Pancreas (tissue), 10 donors: ENCODE data around the gene CDK14. TPM values are rescaled to one million over a fixed set of nuclear protein-coding genes. Genes with fewer than 3 reads are reported as not detected.

Experiments used
- ATAC-seq, 4 donors: fragments of 200-7000 bp; cut with Tn5 transposase; one replicate each; pipeline versions ENCODE4 v1.8.0 to v1.9.1; 2020; ENCODE audit warnings: mild to moderate bottlenecking in 4 of 4, moderate library complexity in 4 of 4
- DNase-seq, 6 donors: peaks; one replicate each; pipeline ENCODE4 v3.0.0-alpha.2; 2020
- FAIRE-seq: peaks from 2 replicates; lab custom pipeline; 2012; peaks lifted over from hg19 to GRCh38; lab: Jason Lieb, UNC
- H3K27ac ChIP-seq, 4 donors: fragments of 200-600 bp; sonication (generic); 1 replicate in 3 of 4; 2 replicates in 1 of 4; pipeline versions ENCODE4 v1.5.0 to v1.8.0; 2020
- H3K27me3 ChIP-seq, 4 donors: fragments of 200-600 bp; one replicate each; pipeline ENCODE4 v1.8.0; 2021
- H3K36me3 ChIP-seq, 3 donors: fragments of 200-600 bp; sonication (generic) in 1 of 3; one replicate each; pipeline versions ENCODE4 v1.5.0 to v1.8.0; 2020 to 2021
- H3K4me1 ChIP-seq, 3 donors: fragments of 200-600 bp; one replicate each; pipeline ENCODE4 v1.8.0; 2021
- H3K4me3 ChIP-seq, 4 donors: fragments of 200-600 bp; sonication (generic) in 2 of 4; one replicate each; pipeline versions ENCODE4 v1.5.0 to v1.8.0; 2020 to 2021
- H3K9me3 ChIP-seq, 4 donors: fragments of 200-600 bp; one replicate each; pipeline ENCODE4 v1.8.0; 2021
- CTCF ChIP-seq, 4 donors: fragments of 200-600 bp; sonication (generic) in 3 of 4; IDR thresholded peaks; one replicate each; pipeline versions ENCODE4 v1.5.0 to v1.8.0; 2021; ENCODE audit warnings: antibody characterized with exemption in 4 of 4
- WGBS, 2 donors: extraction: QIAGEN DNeasy Blood & Tissue Kit; methylation state at CpG; one replicate each; pipeline ENCODE4 v1.1.7; 2013; 5-methylcytosine and 5-hydroxymethylcytosine counted together
- intact Hi-C, 3 donors: fragments of 100-400 bp; cut with DNase I; formaldehyde crosslinking; loops; one replicate each; pipeline versions ENCODE4 v1.11.1 to v1.14.2; 2022
- polyA plus RNA-seq, 2 donors: library from polyadenylated mRNA; stranded (reverse); fragments of 200-250 nt; gene quantifications; one replicate each; pipeline ENCODE4 v1.2.3, GENCODE V29; 2013
- total RNA-seq, 6 donors: library from RNA; stranded (reverse); fragmentation: NEBNext Ultra II Directional in 4 of 6; extraction: Animal tissue kit (Norgen Biotek cat#: 25700) in 4 of 6; gene quantifications; one replicate each; pipeline versions ENCODE4 v1.2.1 to v1.2.4, GENCODE V29; 2021 to 2023
- donor health status: healthy with polysubstance abuse.
- donor health status: DM: no; HTN: no; CAD: no; lungs with moderate emphysema.
- donor health status: DM: no; HTN: no; CAD: no.
- donor health status: control.
- donor health status: control.
- donor health status: Bipolar disorder and iron deficiency.
- donor health status: DM: yes; HTN: yes; CAD: no.
- donor health status: DM: no; HTN: no; CAD: no.
- donor health status: DM: no; HTN: no; CAD: no.
- donor health status: DM: yes; HTN: yes; CAD: no.

CDK14 gene
- total and polyA plus RNA-seq, 8 donors, result 4.5 to 48.3 (median 24.7) TPM

GRCh38 chr7:90944021-90944420 lies 347.9 kb downstream of the CDK14 start:
- DNase-seq, result no peak
- FAIRE-seq, result no peak
- TF ChIP-seq CTCF (IDR thresholded peaks at IDR 0.05), result no peak
- no peaks in the 10 kb centered on the region for H3K36me3 ChIP-seq
- ATAC-seq, result no peak
- H3K27ac ChIP-seq, result no peak overlapping the region
- H3K9me3 ChIP-seq, result no peaks in the 10 kb centered on the region
- intact Hi-C loops, result no loop called here
- 78 to 84% methylated on average over 3 of the region's 3 CpGs for WGBS, 2 donors
- H3K4me1 ChIP-seq, result peaks cover 0 to 8% (median 0%) of the 10 kb centered on the region in 3 donors
- no peaks in the 10 kb centered on the region for H3K27me3 ChIP-seq
- no peak overlapping the region for H3K4me3 ChIP-seq

- FAIRE-seq (no peak), ATAC-seq (peak; percentile 86 to 89 (median 87)), DNase-seq (peak in 1 of 6 donors; percentile 25)
- intact Hi-C loops, result no loop called here
- Histone ChIP-seq H3K27ac (no peak overlapping the region), H3K9me3 (no peaks in the 10 kb centered on the region), H3K4me1 (peaks cover 0 to 8% (median 0%) of the 10 kb centered on the region in 3 donors), H3K27me3 (no peaks in the 10 kb centered on the region), H3K36me3 (no peaks in the 10 kb centered on the region), H3K4me3 (no peak overlapping the region)
- TF ChIP-seq CTCF (IDR thresholded peaks at IDR 0.05), result no peak
- WGBS, 2 donors, result 68 to 69% methylated on average over 5 of the region's 5 CpGs
Observed at GRCh38 chr7:90945104-90945787, 349.1 kb downstream of the CDK14 start.

- DNase-seq (peak in 1 of 6 donors; percentile 8), FAIRE-seq (no peak), ATAC-seq (peak in 2 of 4 donors; percentile 46 to 64)
- no peaks in the 10 kb centered on the region for H3K27me3 ChIP-seq
- TF ChIP-seq CTCF (IDR thresholded peaks at IDR 0.05), result no peak
- no peak overlapping the region for H3K4me3 ChIP-seq
- no peaks in the 10 kb centered on the region for H3K36me3 ChIP-seq
- H3K4me1 ChIP-seq, result peaks cover 0 to 11% (median 3%) of the 10 kb centered on the region in 3 donors
- intact Hi-C loops, result no loop called here
- no peaks in the 10 kb centered on the region for H3K9me3 ChIP-seq
- no peak overlapping the region for H3K27ac ChIP-seq
- whole genome bisulfite sequencing, 2 donors, result 77 to 79% methylated on average over 10 of the region's 10 CpGs
Observed at GRCh38 chr7:90946730-90947501, 350.8 kb downstream of the CDK14 start.

GRCh38 chr7:90948085-90948484 lies 352.0 kb downstream of the CDK14 start:
- DNase-seq (no peak), FAIRE-seq (no peak), ATAC-seq (no peak)
- no peaks in the 10 kb centered on the region for H3K9me3 ChIP-seq
- H3K4me1 ChIP-seq, result peaks cover 0 to 11% (median 3%) of the 10 kb centered on the region in 3 donors
- no peaks in the 10 kb centered on the region for H3K27me3 ChIP-seq
- no peaks in the 10 kb centered on the region for H3K36me3 ChIP-seq
- intact Hi-C loops, result no loop called here
- no peak for TF ChIP-seq CTCF (IDR thresholded peaks at IDR 0.05)
- H3K4me3 ChIP-seq, result no peak overlapping the region
- H3K27ac ChIP-seq, result no peak overlapping the region
